PFSK-1 (cell line): Measurements from ENCODE around the gene ZNF732.

Experiments
- FOXP2 ChIP-seq: optimal IDR thresholded peaks from 2 replicates; pipeline ENCODE3; 2011; ENCODE audit warnings: borderline replicate concordance, control low read depth, inconsistent platforms; ENCODE audit not compliant: insufficient read depth; ENCODE audit errors: extremely low read length, extremely low read depth
- POLR2AphosphoS5 ChIP-seq: IDR thresholded peaks from 2 replicates; pipeline ENCODE4 v1.6.1; 2012; ENCODE audit warnings: low read depth, mild to moderate bottlenecking, control low read depth, low read length, moderate library complexity
- REST ChIP-seq, 2 experiments: IDR thresholded peaks; 2 replicates each; pipeline versions ENCODE4 v1.6.1 to v1.8.0; 2011 to 2012; ENCODE audit warnings: low read depth in 2 of 2, low read length in 2 of 2, control low read depth in 1 of 2, inconsistent platforms in 1 of 2, mild to moderate bottlenecking in 1 of 2, moderate library complexity in 1 of 2; ENCODE audit not compliant: insufficient read depth in 1 of 2
- SIN3A ChIP-seq: IDR thresholded peaks from 2 replicates; pipeline ENCODE4 v1.6.1; 2012; ENCODE audit warnings: mild to moderate bottlenecking, low read length, moderate library complexity, borderline replicate concordance; ENCODE audit not compliant: insufficient read depth
- TAF1 ChIP-seq: IDR thresholded peaks from 2 replicates; pipeline ENCODE4 v1.6.1; 2012; ENCODE audit warnings: low read length, control low read depth, borderline replicate concordance; ENCODE audit not compliant: insufficient read depth

- TF ChIP-seq POLR2AphosphoS5 (no peak), REST (IDR thresholded peaks at IDR 0.05; ENCODE audit: insufficient read depth in 1 of 2, low read depth in 2 of 2, low read length in 2 of 2) (no peak), SIN3A (no peak), TAF1 (no peak), FOXP2 (no peak)
These were observed 53.1 kb downstream of the ZNF732 start for GRCh38 chr4:252065-252601.
